Stomach (tissue), 9 donors: ENCODE results near the gene CCT3. TPM values are rescaled to one million over a fixed set of nuclear protein-coding genes. Genes with fewer than 3 reads are reported as not detected.
A peak's percentile ranks its signal among the peaks of the same experiment; 100 is the strongest.

Experiments
- DNase-seq, 2 donors: peaks; one replicate each; pipeline versions ENCODE4 v3.0.0 to v3.0.0-alpha.2; 2013 to 2019
- H3K27ac ChIP-seq, 5 donors: fragments of 200-600 bp in 4 of 5; sonication (generic) in 4 of 5; one replicate each; pipeline ENCODE4 v1.5.1; 2013 to 2019; ENCODE audit warnings: mild to moderate bottlenecking in 1 of 5, moderate library complexity in 1 of 5
- H3K27me3 ChIP-seq, 3 donors: fragments of 200-600 bp; sonication (generic); one replicate each; pipeline ENCODE4 v1.5.1; 2017 to 2019; ENCODE audit warnings: mixed run types in 1 of 3
- H3K36me3 ChIP-seq, 4 donors: fragments of 200-600 bp; sonication (generic); 1 replicate in 3 of 4; 2 replicates in 1 of 4; pipeline ENCODE4 v1.5.1; 2016 to 2019
- H3K4me1 ChIP-seq, 4 donors: fragments of 200-600 bp; sonication (generic); one replicate each; pipeline ENCODE4 v1.5.1; 2016 to 2019
- H3K4me3 ChIP-seq, 4 donors: fragments of 200-600 bp; sonication (generic) in 3 of 4; one replicate each; pipeline ENCODE4 v1.5.1; 2016 to 2019; ENCODE audit warnings: mild to moderate bottlenecking in 1 of 4
- H3K9me3 ChIP-seq, 4 donors: fragments of 200-600 bp; sonication (generic); one replicate each; pipeline ENCODE4 v1.5.1; 2016 to 2019
- EP300 ChIP-seq: sonication (generic); formaldehyde crosslinking; IDR thresholded peaks from one replicate; pipeline ENCODE4 v1.6.1; 2017; ENCODE audit warnings: antibody characterized with exemption
- POLR2A ChIP-seq, 4 donors: fragments of 450-650 bp; IDR thresholded peaks; one replicate each; pipeline ENCODE4 v1.6.1; 2016; ENCODE audit warnings: antibody characterized with exemption in 4 of 4, control low read depth in 2 of 4, mild to moderate bottlenecking in 1 of 4, moderate library complexity in 1 of 4
- POLR2AphosphoS5 ChIP-seq, 3 donors: sonication (generic); formaldehyde crosslinking; IDR thresholded peaks; one replicate each; pipeline ENCODE4 v1.6.1; 2016; ENCODE audit warnings: antibody characterized with exemption in 3 of 3
- WGBS, 5 donors: extraction: QIAGEN DNeasy Blood & Tissue Kit in 3 of 5; methylation state at CpG; one replicate each; pipeline versions ENCODE4 v1.1.5 to v1.1.7; 2013 to 2018; 5-methylcytosine and 5-hydroxymethylcytosine counted together
- intact Hi-C: fragments of 100-400 bp; cut with DNase I; formaldehyde crosslinking; loops from one replicate; pipeline ENCODE4 v1.15.1; 2023; ENCODE audit warnings: low total_unique reads
- polyA plus RNA-seq, 3 donors: library from polyadenylated mRNA; stranded (reverse); fragments of 200-250 nt; gene quantifications; one replicate each; pipeline ENCODE4 v1.2.3, GENCODE V29; 2013
- total RNA-seq, 5 donors: library from RNA; depleted of rRNA; stranded (reverse); fragments of >200 nt; gene quantifications; one replicate each; pipeline versions ENCODE4 v1.1.0 to v1.2.3, GENCODE V29; 2014 to 2016
- TF ChIP-seq, protein P1 (sequence below), 7 experiments: fragments of 450-650 bp in 4 of 7; fragments of 200-600 bp in 3 of 7; sonication (generic) in 3 of 7; IDR thresholded peaks; one replicate each; pipeline ENCODE4 v1.5.1; 2016 to 2019; ENCODE audit warnings: antibody characterized with exemption in 7 of 7, control low read depth in 2 of 7, mild to moderate bottlenecking in 1 of 7
- donor health status: healthy with polysubstance abuse.
- donor health status: Bipolar disorder and iron deficiency.
- donor health status: healthy.

CCT3 gene
- total and polyA plus RNA-seq, 8 donors = 39.1 to 252 (median 119) TPM

GRCh38 chr1:156344409-156344808, 6.3 kb upstream of the CCT3 start:
- TF ChIP-seq, protein P1, sequence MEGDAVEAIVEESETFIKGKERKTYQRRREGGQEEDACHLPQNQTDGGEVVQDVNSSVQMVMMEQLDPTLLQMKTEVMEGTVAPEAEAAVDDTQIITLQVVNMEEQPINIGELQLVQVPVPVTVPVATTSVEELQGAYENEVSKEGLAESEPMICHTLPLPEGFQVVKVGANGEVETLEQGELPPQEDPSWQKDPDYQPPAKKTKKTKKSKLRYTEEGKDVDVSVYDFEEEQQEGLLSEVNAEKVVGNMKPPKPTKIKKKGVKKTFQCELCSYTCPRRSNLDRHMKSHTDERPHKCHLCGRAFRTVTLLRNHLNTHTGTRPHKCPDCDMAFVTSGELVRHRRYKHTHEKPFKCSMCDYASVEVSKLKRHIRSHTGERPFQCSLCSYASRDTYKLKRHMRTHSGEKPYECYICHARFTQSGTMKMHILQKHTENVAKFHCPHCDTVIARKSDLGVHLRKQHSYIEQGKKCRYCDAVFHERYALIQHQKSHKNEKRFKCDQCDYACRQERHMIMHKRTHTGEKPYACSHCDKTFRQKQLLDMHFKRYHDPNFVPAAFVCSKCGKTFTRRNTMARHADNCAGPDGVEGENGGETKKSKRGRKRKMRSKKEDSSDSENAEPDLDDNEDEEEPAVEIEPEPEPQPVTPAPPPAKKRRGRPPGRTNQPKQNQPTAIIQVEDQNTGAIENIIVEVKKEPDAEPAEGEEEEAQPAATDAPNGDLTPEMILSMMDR (IDR thresholded peaks at IDR 0.05) = no peak
- TF ChIP-seq EP300 (no peak), POLR2A (IDR thresholded peaks at IDR 0.05) (no peak), POLR2AphosphoS5 (IDR thresholded peaks at IDR 0.05) (no peak)
- no peaks in the 10 kb centered on the region for H3K4me1 ChIP-seq
- H3K36me3 ChIP-seq = no peaks in the 10 kb centered on the region
- no peak overlapping the region for H3K4me3 ChIP-seq
- DNase-seq = no peak
- H3K27ac ChIP-seq = no peak overlapping the region
- H3K9me3 ChIP-seq = no peaks in the 10 kb centered on the region
- intact Hi-C loops = no loop called here
- peaks cover 0 to 7% (median 0%) of the 10 kb centered on the region in 3 donors for H3K27me3 ChIP-seq
- 36 to 61% (median 51%) methylated on average over 3 of the region's 3 CpGs for WGBS, 5 donors

DNA sequence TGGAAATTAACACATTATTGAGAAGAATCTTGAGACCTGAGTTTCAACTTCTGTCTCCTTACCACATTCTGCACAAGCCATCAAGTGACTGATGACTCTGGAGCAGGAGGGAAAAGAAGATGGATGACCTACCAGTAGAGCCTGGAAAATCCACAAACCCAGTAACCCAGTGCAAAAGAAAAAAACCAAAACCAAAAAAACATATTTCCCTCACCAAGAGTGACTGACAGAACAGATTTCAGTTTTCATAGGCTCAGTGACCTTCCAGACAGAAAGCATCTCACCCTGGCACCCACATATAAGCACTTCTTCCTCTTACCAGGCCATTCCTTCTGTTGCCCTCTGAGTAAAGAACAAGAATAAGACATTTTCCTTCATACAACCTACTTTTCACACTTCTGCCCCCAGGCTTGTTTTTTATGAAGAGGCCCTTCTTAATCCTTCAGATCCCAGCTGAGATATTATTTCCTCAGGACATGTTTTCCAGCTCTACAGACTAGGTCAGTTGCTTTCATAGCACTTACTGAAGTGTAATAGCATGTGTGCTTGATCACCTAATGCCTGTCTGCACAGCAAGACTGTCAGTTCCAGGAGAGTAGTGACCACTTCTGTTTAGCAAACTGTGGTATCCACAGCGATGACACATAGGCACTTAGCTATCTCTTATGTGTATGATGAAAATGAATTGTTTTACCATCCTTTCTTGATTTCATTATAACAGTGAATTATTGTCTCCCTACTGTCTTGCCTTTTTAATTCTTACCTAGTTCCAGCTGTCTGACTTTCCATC, 4.3 kb upstream of the CCT3 start:
- no peaks in the 10 kb centered on the region for H3K36me3 ChIP-seq
- H3K27me3 ChIP-seq = peaks cover 0 to 7% (median 0%) of the 10 kb centered on the region in 3 donors
- H3K4me1 ChIP-seq = peaks cover 1 to 2% (median 2%) of the 10 kb centered on the region in 4 donors
- TF ChIP-seq, protein P1 (IDR thresholded peaks at IDR 0.05) = no peak
- no peak for TF ChIP-seq POLR2AphosphoS5 (IDR thresholded peaks at IDR 0.05)
- no peak for TF ChIP-seq POLR2A (IDR thresholded peaks at IDR 0.05)
- TF ChIP-seq EP300 = no peak
- H3K4me3 ChIP-seq = no peak overlapping the region
- DNase-seq = no peak
- H3K27ac ChIP-seq = no peak overlapping the region
- no peaks in the 10 kb centered on the region for H3K9me3 ChIP-seq
- intact Hi-C loops = no loop called here
- WGBS, 5 donors = 88 to 97% (median 94%) methylated on average over 1 of the region's 1 CpG

DNA sequence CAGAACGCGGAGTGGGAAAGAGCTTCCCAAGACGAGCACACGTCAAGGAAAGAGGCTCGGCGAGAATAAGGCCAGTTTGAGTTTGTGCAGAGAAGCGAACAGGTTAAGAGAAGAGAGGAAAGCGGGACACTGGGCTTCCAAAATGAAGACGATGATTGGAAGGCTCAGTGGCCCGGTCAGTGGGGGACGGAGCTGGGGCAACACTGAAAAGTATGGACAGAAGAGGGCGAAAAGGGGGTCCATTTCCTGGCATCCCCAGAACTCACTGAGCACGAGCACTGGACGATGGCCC, 258 bp downstream of the CCT3 start:
- TF ChIP-seq, protein P1 (IDR thresholded peaks at IDR 0.05) = no peak
- TF ChIP-seq POLR2A (IDR thresholded peaks at IDR 0.05) (no peak), POLR2AphosphoS5 (IDR thresholded peaks at IDR 0.05) (no peak), EP300 (no peak)
- intact Hi-C loops = no loop called here
- peak overlapping the region; percentile 50 to 92 (median 85) for H3K27ac ChIP-seq
- H3K4me3 ChIP-seq = peak overlapping the region; percentile 64 to 99 (median 96)
- peaks cover 18 to 28% (median 21%) of the 10 kb centered on the region in 4 donors for H3K4me1 ChIP-seq
- no peaks in the 10 kb centered on the region for H3K27me3 ChIP-seq
- no peaks in the 10 kb centered on the region for H3K9me3 ChIP-seq
- peaks cover 18 to 30% (median 27%) of the 10 kb centered on the region in 4 donors for H3K36me3 ChIP-seq
- 0 to 1% (median 0%) methylated on average over 14 of the region's 14 CpGs for WGBS, 5 donors
- DNase-seq = no peak

DNA sequence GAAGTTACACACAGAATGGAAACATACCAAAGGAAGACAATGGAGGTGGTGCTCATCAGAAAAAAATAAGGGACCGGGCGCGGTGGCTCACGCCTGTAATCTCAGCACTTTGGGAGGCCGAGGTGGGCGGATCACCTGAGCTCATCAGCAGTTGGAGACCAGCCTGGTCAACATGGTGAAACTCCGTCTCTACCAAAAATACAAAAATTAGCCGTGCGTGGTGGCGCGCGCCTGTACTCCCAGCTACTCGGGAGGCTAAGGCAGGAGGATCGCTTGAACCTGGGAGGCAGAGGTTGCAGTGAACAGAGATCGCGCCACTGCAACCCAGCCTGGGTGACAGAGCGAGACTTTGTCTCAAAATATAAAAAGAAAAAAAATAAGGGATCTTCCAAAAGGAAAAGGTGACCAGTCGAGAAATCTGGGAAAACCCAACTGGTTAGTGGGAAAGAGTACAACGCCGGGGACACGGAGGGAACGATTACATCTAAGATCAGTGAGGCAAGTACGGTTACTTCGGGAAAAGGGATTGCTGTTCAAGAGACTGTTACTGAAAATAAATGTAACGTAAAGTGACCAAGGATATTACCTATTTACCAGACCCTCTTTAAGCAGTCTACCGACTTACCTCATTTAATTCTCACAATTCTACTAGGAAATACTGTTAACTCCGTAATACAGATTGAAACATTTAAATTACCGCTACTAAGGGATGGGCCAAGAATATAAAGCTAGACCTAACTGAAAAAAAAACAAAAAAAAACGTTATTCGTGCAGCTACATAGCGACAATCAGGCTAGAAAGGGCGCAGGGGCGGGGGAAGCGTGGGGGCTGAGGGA, 822 bp downstream of the CCT3 start:
- Histone ChIP-seq H3K27ac (peak overlapping the region; percentile 50 to 92 (median 85)), H3K36me3 (peaks cover 23 to 36% (median 33%) of the 10 kb centered on the region in 4 donors), H3K4me1 (peaks cover 18 to 28% (median 21%) of the 10 kb centered on the region in 4 donors), H3K4me3 (peak overlapping the region; percentile 64 to 99 (median 96)), H3K9me3 (no peaks in the 10 kb centered on the region), H3K27me3 (no peaks in the 10 kb centered on the region)
- 25 to 39% (median 28%) methylated on average over 34 of the region's 34 CpGs for WGBS, 5 donors
- DNase-seq = no peak
- TF ChIP-seq EP300 (no peak), POLR2AphosphoS5 (IDR thresholded peaks at IDR 0.05) (no peak), POLR2A (IDR thresholded peaks at IDR 0.05) (no peak)
- TF ChIP-seq, protein P1 (IDR thresholded peaks at IDR 0.05) = no peak
- intact Hi-C loops = no loop called here
